ENCODE data around the gene SP5.
"Not testable (repeated sequence)": the region's sequence is repeated elsewhere in the genome, so short reads cannot be mapped to it uniquely, and the experiment has no call there.

Gene SP5

GRCh38 chr2:170715062-170715931, at the start of gene SP5:
TSS of gene SP5 (plus strand) at chr2:170715337. CDS start at chr2:170715513, 176 bp downstream.
- DNase-seq (ENCODE audit: low spot score), result no peak

- DNase-seq (ENCODE audit: low spot score), result no peak
Measured at GRCh38 chr2:170665743-170666142, 49.4 kb upstream of the SP5 start.

GRCh38 chr2:170669909-170670308, 45.2 kb upstream of the SP5 start:
- DNase-seq (ENCODE audit: low spot score), result no peak

- no peak for DNase-seq (ENCODE audit: low spot score)
Measured at GRCh38 chr2:170670651-170671050, 44.5 kb upstream of the SP5 start.

- DNase-seq (ENCODE audit: low spot score), result no peak
Measured at GRCh38 chr2:170671079-170671478, 44.1 kb upstream of the SP5 start.

- DNase-seq (ENCODE audit: low spot score), result not testable (repeated sequence)
Measured at GRCh38 chr2:170674282-170674681, 40.9 kb upstream of the SP5 start.

GRCh38 chr2:170675701-170676100, 39.4 kb upstream of the SP5 start:
- no peak for DNase-seq (ENCODE audit: low spot score)

GRCh38 chr2:170679607-170680079, 35.5 kb upstream of the SP5 start:
- DNase-seq (ENCODE audit: low spot score), result no peak

GRCh38 chr2:170680172-170680941, 34.8 kb upstream of the SP5 start:
- no peak for DNase-seq (ENCODE audit: low spot score)

- no peak for DNase-seq (ENCODE audit: low spot score)
Measured at GRCh38 chr2:170681311-170681710, 33.8 kb upstream of the SP5 start.

- DNase-seq (ENCODE audit: low spot score), result no peak
Measured at GRCh38 chr2:170685591-170685990, 29.5 kb upstream of the SP5 start.

GRCh38 chr2:170689481-170689880, 25.7 kb upstream of the SP5 start:
- no peak for DNase-seq (ENCODE audit: low spot score)

- DNase-seq (ENCODE audit: low spot score), result no peak
Measured at GRCh38 chr2:170690640-170691039, 24.5 kb upstream of the SP5 start.

GRCh38 chr2:170694316-170694715, 20.8 kb upstream of the SP5 start:
- no peak for DNase-seq (ENCODE audit: low spot score)

- no peak for DNase-seq (ENCODE audit: low spot score)
Measured at GRCh38 chr2:170695521-170696410, 19.4 kb upstream of the SP5 start.

- DNase-seq (ENCODE audit: low spot score), result no peak
Measured at GRCh38 chr2:170696948-170697347, 18.2 kb upstream of the SP5 start.

- no peak for DNase-seq (ENCODE audit: low spot score)
Measured at GRCh38 chr2:170701011-170701410, 14.1 kb upstream of the SP5 start.

GRCh38 chr2:170703776-170704476, 11.2 kb upstream of the SP5 start:
- DNase-seq (ENCODE audit: low spot score), result no peak

GRCh38 chr2:170707821-170708795, 7.0 kb upstream of the SP5 start:
- DNase-seq (ENCODE audit: low spot score), result no peak

- DNase-seq (ENCODE audit: low spot score), result no peak
Measured at GRCh38 chr2:170710609-170710979, 4.5 kb upstream of the SP5 start.

All from putamen (tissue), 1 donor.